Measurements from ENCODE around the gene IRX3.

GRCh38 chr16:54268766-54269165, 17.8 kb downstream of the IRX3 start:
- TF ChIP-seq CTCF (IDR thresholded peaks at IDR 0.05 in 8 of 11, conservative IDR thresholded peaks at IDR 0.05 in 3 of 11) (no peak), POLR2AphosphoS5 (IDR thresholded peaks at IDR 0.05) (no peak)

All from spleen (tissue), 7 donors.